Right renal pelvis (tissue), 4 donors: ENCODE results near the gene CADPS. TPM values are rescaled to one million over a fixed set of nuclear protein-coding genes. Genes with fewer than 3 reads are reported as not detected.

Experiments used
- DNase-seq, 4 donors: peaks; one replicate each; pipeline ENCODE4 v3.0.0-alpha.2; 2013; ENCODE audit warnings: low read depth in 4 of 4, low spot score in 3 of 4, missing footprints in 1 of 4
- polyA plus RNA-seq, 4 donors: library from polyadenylated mRNA; unstranded; fragments of 120-200 nt; gene quantifications; one replicate each; pipeline ENCODE4 v1.2.1, GENCODE V29; 2013; ENCODE audit not compliant: insufficient read length in 4 of 4

The CADPS gene
- polyA plus RNA-seq, 4 donors: 1.6 to 2.6 (median 1.9) TPM

DNA sequence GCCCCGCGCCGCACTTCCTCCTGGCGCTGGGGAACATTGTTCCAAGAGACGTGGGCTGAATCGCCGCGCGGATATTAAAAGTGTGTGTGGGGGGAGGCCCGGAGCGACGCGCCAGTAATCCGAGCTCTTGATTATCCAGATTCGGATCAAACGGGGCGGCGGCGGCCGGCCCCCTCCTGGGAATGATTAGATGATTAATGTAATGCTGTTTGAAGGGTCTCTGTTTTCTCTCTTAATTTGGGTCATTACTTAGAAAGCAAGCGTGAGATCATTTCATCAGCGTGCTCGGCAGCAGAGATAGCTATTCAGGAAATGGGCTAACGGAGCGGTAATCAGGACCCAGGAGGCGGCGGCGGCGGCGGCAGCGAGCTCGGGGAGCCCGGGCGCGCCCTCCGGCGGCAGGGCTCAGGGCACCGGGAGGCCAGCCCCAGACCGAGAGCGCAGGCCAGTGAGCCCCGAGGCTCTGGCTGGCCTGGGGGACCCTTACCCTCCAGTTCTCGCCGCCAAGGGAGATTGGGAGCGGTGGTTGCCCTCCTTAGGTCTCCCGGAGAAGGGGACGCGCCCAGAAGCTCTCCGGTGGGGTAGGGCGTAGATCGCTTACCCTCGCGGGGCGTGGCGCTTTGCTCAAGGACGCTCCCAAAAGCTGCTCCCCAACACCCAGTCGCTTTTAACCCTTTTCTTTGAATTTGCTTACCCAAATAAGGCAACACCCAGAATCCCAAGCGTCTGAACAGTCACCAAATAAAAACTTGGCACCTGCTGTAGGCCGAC is 506.3 kb downstream of the CADPS start:
- DNase-seq: no peak

DNA sequence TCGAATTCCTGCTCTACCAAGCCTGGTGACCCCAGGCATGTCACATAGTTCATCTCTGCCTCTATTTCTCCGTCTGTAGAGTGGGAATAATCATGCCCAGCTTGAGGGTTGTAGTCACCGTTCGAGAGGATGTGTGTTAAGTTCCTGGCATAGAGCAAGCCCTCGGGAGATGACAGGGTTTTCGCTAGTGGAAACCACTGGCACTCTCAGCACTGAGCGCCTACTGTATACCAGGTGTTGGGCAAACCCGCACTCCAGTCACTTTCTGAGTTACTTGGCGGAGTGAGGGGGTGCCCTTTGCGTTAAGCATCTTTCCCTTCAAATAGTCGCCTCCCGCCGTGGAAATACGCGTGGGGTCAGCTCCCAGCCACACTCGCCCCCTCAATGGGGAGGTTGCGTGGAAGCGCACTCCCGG is 506.9 kb downstream of the CADPS start:
- no peak for DNase-seq

DNA sequence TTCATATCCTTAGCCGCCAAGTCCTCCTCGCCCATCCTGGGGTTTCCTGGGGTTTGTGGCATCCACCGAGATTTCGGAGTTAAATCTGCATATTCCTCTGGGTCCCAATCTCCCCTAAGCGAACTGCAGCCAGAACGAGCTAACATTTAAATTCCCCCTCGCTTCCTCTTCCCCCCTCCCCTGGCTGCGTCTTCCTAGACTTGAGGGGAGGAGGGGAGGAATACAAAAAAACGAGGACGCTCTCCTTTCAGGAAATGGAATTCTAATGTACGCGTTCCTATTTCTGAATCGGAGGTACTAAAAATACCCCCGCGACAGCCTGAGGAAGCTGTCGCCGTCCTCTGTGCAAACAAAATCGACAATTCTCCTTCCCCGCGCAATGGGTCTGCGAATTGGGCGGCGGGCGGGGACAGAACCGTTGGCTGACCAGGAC is 507.4 kb downstream of the CADPS start:
- no peak for DNase-seq

DNA sequence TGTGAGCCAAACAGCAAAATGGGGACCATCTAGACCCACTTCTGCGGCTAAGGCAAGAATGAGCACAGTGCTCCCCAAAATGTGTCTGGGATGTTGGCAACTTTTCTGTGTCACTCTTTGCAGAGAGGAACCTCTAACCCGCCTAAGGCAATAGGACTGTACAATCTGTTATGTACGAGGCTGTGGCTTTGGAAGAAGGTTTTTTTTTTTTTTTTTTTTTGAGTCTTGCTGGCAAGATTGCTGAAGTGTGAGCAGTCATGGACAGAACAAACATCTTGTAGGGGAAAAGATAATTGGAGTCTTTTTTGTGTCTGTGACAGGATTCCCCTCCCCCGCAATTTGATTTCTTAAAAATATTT is 509.1 kb downstream of the CADPS start:
- DNase-seq: no peak

DNA sequence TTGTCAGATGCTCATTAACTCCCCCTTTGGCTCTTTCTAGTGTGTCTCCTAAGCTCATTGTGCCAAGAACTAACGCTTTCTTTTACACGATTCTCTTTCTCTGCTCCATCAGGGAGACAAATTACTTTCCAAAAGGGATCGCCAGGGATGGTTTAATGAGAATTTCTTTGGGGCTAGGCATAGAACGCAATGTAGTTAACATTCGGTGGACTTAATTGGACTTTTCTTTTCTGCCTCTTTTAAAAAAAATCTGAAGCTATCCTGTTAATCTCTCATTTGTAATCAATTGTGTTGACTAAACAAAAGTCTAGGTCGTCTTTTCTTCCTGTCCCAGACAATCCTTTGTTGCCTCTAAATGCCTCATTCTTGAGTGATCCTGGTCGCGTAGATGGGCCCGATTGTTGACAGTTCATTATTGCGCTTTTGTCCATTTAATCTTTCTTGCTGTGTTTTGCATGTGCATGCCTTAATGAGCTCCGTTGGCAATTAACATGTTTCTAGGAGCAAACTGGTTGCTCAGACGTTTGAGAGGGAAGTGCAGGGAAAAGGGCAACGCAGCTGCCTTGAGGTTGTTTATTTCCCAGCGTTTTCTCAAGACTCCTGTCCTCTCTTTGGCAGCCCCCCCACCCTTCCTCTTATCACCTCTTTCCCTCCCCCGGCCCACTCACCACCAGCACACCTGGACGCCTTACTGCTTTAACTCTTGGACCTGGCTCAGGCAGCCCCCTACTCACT is 509.7 kb downstream of the CADPS start:
- no peak for DNase-seq

DNA sequence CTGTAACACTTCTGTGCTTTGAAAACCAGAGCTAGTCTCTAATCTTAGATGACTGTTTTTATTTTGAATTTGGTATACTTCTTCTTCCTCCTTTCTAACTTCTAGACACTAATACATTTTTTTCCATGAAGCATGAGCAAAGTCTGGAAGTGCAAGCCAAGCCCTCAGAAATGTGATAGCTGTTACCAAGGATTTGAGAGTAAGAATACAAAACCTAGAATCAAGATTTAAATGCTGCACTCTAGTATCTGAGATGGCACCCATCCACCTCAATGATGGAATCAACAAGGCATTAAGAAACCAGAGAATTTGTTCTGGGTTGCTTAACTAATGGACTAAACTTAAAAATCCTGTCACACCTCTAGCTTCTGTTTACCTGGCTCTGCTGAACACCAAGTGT is 511.0 kb downstream of the CADPS start:
- no peak for DNase-seq

DNA sequence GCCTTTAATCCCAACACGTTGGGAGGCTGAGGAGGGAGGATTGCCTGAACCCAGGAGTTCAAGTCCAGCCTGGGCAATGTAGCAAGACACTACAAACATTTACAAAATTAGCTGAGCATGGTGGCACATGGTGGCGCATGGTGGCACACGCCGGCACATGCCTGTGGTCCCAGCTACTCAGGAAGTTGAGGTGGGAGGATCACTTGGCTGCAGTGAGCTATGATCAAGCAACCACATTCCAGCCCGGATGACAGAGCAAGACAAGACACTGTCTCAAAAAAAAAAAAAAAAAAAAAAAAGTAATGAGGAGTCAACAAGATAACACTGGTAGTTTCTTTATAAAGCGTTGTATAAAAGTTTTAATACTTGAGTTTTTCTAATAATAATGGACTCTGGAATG is 511.9 kb downstream of the CADPS start:
- DNase-seq: no peak

DNA sequence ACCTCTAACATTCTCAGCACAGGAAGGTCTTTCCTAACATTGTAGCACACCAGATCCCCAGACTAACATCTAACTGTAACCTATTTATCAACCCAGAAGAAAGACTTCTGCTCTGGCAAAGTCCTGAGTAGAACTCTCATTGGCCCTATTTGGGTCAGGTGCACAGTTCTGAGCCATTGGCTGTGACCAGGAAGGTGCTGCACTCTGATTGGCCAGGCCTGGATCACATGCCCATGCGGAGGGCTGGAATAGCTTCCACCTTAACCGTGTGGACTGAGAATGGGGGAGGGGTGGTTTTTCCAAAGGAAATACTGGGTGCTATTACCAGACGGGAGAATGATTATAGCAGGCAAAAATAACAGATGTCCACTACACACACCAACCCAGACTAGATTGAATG is 513.4 kb downstream of the CADPS start:
- no peak for DNase-seq

DNA sequence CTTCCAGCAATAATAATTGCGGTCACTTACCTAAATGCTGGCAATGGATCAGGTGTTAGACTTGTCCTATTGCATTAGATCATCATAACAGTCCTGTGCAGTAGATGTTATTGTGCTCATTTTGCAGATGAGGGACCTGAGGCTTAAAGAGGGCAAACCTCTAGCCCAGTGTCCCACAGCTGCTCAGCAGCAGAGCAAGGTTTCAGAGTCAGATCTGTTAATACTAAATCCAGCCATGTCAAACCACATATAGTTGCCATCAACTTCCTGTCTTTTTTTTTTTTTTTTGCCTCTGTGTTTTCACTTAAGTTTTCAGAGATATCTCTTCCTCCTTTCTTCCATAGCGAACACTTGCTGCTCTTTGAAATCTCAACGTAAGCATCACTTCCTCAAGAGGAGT is 514.0 kb downstream of the CADPS start:
- no peak for DNase-seq

DNA sequence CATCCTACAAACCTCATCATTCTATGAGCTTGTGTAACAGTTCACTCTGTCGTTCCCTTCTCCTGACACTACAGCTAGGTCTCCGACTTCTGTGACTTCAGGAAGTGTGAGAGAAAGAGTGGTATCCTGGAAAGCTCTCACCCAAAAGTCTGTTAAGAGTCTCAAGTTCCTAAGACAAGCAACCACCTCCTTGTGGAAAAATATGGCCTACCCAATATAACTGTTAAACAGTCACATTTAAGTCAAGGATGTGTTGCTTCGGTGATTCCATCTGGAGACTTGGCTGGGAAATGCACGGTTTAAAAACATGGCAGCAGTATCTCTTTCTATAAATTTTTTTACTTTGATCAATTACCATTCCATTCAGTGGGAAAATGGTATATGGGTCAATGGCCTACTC is 515.7 kb downstream of the CADPS start:
- DNase-seq: no peak

DNA sequence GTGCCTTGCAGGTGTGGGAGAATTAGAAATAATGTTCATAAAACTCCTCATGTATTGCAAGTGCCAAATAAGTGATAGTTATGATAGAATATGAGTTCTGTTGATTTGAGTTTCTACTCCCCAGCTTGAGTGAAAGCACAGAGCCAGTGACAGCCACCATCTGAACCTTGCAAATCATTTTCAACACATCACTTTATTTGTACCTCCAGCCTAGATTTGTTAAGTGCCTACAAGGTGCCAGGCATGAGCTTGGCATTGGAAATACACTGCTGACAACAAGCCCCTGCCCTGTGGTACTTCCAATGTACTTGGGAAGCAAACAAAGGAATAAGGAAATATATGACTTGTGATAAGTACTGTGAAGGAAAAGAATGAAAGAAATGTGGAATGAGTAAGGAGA is 518.9 kb downstream of the CADPS start:
- DNase-seq: no peak

DNA sequence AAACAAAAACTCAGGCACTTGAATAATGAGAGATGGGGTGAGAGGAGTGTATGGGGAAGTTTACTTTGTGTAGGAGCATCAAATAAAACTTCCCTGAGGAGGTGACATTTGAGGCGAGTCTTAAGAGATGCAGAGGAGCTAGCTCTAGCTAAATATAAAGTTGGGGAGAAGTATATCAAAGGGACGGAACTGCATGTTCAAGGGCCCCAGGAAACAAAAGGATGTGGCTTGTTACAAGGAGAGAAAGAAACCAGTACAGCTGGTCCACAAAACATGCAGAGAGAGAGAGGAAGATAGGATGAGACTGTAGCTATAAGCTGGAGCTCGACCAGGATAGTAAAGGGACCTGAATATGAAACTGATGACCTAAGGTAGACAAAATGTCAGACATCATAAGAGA is 519.5 kb downstream of the CADPS start:
- DNase-seq: no peak
